Tongue (tissue), 2 donors: ENCODE data around the gene CA5B. TPM values are rescaled to one million over a fixed set of nuclear protein-coding genes. Genes with fewer than 3 reads are reported as not detected.
"Not testable (repeated sequence)": the region's sequence is repeated elsewhere in the genome, so short reads cannot be mapped to it uniquely, and the experiment has no call there.

ENCODE experiments used
- DNase-seq: peaks from one replicate; pipeline ENCODE4 v3.0.0-alpha.2; 2015
- total RNA-seq: library from RNA; depleted of rRNA; stranded (reverse); fragments of >200 nt; gene quantifications from one replicate; pipeline ENCODE4 v1.2.3, GENCODE V29; 2014

CA5B gene
- total RNA-seq, 1 donor from 2014 or later = 8.3 TPM

DNA sequence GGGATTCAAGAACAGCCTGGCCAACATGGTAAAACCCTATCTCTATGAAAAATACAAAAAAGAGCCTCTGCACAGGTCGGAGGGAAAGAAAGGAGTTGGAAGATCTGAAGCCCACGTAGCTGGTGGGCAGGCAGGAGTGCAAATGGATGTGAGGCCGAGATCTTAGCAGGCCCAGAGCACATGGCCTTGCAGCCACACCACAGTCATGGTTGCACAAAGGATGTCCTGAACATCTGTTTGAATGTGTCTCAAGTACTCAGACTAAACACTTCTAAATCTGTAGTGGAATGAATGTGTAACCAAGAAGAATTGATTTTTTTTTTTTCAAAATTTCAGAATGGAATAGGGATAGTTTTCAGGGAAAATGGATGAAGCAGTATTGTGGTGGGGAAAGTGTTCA is 10.8 kb downstream of the CA5B start:
- no peak for DNase-seq

DNA sequence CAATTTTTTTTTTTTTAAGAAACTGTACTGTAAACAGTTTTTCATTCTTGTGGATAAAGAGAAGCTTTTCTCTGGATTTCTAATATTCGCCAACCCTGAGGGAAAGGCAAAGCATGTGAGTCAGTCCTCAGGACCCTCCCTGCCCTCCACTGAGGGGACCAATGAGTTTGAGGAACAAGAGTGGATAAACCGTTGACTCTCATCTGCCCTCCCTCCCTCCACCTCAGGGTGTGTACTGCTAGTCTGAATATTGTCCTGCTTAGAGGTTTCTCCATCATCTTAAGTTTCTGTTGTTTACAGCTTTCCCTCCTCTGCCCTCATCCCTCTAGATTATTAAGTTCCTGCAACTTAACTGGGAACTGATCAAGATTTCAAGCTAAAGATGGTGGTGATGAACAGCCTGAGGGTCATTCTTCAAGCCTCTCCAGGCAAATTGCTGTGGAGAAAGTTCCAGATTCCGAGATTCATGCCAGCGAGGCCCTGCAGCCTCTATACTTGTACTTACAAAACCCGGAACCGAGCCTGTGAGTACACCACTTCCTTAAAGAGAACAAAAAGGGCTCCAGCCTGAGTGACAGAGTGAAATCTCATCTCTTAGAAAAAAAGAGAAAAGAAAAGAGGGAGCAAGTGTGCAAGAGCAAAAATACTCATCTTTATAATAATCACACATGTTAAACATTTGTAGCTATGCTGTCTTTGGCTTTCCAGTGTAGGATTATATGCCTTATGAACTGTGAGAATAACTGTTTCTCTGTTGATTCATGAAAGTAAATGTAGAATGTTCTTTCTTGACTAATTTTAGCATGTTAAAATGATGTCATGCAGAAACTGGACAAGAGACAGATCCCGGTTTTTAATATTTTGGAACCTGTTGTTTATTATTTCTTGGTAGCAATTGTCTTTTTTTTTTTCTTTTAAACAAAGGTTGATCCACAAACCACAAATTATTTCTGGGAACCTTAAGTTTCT is 11.9 kb downstream of the CA5B start:
- DNase-seq = peak; percentile 32

DNA sequence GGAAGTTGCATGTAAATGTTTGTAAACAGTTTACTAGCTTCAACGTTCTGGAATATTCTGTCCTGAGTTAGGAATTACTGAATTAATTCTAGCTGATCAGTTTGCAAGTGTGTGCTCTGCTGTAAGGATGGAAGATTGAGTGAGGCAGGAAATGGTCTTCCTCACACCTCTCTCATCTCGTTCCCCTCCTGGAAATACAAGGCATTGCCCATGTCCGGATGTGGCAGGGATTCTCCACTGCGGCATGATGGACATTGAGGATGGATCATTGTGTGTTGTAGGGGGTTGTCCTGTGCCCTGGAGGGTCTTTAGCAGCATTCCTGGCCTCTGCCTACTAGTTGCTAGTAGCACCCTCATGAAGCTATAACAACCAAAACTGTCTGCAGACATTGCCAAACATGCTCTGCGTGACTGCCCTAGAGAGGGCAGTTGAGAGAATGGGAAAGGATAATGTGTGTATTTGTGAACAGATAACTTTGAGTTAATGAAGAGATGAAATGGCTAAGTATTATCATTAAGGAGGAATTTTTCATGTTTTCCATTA is 12.6 kb downstream of the CA5B start:
- no peak for DNase-seq

DNA sequence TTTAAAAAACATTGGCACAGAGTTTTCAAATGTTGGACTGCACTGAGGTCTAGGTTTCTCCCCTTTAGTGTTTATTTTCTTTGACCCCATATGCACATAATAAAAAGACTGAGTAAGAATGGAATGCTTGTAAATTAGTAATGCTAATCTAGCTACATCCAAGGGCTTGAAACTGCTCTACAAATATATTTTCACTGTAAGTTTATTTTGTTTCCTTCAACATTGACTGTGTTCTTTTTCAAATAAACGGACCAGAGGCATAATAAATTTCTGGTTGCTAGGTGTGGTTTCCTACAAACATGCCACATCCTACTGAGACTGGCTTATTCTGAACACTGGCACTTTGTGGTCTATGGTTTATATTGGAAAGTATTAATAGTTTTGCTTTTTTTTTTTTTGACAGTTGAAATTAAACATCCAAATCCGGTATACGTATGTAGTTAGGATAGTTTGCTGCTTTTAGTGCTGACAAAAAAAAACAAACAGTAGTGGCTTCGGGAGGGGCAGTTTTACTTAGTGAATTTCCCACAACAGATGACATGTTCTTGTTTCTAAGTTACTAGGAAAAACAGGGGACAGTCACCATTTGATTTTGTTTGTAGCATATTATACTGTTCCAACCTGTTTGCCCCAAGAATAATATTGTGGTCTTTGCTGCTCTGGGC is 13.2 kb downstream of the CA5B start:
- DNase-seq = peak; percentile 52

DNA sequence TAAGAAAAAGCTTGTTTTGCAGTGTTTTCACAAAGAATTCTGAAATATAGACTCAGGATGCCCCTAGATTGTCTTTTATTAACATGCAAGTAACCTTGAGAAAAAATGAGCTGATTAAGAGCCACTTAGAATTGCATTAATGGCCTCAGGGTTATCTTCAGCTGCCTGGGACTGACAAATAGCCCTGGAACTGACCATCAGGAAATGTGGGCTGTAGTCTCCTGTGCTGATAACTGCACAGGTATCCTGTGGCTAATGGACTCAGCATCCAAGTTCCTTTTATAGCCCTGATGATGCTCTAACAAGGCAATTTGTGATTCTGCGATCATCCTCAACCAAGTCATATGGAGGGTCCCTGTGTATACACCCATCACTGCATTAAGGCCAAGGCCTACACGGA is 17.0 kb downstream of the CA5B start:
- DNase-seq = no peak

DNA sequence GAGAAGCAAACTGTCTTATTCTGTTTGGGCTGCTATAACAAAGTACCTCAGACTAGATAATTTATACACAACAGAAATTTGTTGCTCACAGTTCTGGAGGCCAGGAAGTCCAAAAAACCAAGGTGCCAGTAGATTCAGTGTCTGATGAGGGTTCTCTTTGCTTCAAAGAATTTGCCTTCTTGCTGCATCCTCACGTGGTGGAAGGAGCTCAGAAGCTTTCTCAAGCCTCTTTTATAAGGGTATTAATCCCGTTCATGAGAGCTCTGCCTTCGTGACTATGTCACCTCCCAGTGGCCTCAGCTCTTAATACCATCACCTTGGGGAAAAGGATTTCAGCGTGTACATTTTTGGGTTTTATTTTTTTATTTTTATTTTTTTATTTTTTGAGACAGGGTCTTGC is 20.1 kb downstream of the CA5B start:
- DNase-seq = no peak

DNA sequence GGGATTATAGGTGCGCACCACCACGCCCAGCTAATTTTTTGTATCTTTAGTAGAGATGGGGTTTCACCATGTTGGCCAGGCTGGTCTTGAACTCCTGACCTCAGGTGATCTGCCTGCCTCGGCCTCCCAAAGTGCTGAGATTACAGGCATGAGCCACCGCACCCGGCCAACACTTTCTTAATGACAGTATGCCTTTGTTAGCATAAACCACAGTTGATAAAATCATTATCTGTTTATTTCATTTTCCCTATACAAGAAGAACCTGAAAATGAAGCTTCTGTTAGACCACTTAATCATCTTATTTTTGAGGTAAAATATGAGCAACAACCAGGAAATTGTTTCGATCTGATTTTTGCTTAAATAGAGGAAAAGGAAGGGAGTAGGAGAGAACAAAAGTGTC is 21.8 kb downstream of the CA5B start:
- not testable (repeated sequence) for DNase-seq

DNA sequence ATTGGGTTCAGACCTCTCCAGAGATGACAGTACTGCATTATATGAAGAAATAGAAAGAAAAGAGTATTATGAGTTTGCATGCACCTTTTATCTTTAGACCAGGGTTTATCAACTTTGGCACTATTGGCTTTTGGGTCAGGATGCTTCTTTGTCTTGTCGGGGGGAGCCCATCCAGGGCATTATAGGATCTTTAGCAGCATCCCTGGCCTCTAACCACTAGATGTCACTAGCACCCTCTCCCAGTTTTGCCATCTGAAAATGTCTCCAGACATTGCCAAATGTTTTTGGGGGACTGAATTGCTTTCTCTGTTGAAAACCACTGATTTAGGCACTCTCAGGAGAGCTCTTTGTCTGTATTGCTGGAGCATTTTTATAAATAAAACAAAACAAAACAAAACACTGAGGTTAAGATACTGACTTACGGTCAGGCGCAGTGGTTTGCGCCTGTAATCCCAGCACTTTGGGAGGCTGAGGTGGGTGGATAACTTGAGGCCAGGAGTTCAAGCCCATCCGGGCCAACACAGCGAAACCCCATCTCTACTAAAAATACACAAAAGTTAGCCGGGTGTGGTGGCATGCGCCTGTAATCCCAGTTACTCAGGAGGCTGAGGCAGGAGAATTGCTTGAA is 23.6 kb downstream of the CA5B start:
- peak; percentile 45 for DNase-seq

DNA sequence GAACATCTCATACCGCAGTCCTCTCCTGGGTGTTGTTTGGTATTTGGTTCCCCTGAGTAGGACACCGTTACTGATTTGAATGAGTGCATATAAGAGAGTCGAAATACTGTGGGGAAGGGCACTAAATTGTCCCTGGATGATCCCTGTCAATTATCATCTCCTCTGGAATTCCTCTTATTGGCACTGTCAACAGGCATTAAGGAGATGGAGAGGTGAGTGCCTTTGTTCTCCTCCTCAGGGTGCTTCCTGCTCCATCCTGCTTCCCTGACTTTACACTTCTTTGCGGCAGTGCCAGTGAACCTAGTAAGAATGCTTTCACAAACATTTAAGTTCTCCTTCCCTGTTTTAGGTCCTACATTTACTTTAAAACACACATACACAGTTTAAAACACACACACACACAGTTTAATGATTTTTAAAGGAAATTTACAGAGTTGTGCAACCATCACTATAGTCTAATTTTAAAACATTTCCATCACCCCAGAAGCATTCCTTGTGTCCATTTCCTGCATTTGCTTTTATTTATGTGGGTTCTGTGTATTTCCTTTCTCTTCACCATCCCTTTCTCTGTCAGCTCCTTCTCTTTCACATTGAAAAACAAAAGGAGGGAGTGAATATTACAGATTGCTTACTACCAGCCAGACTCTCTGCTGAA is 31.4 kb downstream of the CA5B start:
- no peak for DNase-seq

DNA sequence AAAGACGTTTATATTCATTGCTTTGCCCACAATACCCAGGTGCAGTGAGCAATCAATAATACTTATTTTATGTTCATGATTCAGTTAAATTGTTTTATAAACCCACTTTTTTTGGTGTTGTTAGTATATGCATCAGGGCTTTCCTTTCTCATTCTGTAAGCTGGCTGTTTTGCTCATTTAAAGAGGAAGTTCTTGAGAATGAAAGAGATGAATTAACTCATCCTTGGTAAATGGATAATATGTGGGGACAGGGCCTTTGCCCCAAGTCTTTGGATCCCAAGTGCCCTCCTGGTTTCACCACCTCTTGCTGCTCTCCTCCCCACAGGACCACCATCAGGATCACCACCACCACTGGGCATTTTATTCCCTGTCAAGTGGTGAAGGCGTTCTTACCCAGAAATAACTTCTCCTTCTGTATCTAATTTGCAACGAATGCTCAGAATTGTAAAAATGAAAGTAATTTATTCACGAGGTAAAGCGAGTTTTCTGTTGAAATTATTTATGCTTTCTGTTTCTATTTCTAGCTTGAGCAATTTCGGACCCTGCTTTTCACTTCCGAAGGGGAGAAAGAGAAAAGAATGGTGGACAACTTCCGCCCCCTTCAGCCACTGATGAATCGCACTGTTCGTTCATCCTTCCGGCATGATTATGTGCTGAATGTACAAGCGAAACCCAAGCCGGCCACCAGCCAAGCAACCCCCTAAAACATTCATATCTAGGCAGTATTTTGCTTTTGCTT is 44.1 kb downstream of the CA5B start:
- DNase-seq = no peak

DNA sequence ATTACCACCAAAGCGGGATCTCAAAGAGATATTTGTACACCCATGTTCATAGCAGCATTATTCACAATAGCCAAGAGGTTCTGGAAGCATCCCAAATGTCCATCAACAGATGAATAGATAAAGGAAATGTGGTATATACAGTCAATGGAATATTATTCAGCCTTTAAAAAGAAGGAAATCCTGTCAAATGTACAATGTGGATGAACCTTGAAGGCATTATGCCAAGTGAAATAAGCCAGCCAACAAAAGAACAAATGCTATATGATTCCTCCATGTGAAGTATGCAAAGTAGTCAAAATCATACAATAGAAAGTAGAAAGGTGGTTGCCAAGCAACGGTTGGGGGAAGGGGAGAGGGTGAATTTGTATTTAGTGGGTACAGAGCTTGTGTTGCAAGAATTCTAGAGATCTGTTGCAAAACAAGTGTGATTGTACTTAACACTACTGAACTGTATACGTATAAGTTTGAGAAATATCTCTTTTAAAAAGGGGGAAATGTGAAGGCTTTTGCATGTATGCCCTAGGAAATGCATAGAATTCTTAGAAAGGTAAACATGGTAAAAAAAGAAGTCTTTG is 47.2 kb downstream of the CA5B start:
- DNase-seq = no peak

DNA sequence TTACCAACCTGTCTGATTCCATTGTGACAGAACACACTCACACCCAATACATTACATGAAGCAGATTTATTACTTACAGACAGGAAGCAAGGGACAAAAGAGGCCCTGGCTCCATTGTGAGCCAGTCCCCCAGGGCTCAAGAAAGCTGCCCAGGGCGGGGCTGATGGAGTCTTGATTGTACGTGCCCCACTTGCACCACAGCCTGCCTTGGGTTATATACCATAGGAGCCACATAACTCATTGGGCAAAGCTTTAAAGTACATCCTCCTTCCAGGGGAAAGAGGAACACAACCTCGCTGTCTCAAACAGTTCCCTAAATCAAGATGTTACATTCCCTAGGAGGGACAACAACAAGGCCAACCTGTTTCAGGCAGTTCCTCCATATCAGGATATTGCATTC is 48.8 kb downstream of the CA5B start:
- DNase-seq = no peak

DNA sequence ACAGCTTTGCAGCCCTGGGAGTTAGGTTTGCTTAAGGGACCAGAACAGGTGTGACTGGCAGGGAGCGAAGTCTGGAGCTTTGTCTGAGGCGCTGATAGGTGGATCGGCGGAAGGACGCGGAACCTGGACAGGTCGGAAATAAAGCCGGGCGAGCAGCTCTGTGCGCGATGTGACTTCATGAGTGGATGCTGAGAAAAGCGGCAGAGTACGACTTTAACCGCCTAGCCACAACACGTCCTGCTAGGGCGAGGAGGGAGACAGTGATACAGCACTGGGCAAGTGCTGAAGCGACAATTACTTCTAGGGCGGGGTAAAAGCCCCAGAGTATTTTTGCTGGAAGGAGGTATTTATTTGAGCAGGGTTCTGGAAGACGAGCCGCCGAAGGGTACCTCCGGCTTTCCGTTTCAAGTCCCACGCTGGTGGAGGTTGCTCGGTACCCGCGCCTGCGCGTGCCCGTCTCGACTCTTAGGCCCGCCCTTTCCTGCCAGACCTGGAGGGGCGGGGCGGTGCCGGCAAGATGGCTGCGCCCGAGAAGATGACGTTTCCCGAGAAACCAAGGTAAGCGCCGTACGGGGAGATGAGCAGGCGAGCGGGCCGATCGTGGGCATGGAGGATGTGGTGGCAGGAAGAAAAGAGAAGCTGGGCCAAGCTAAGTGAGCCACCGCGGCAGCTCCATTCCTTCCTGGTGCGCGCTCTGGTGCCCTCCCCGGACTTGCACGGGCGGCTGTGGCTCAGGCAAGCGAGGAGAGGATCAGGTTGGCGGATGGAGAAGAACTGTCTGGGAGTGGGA is 52.1 kb downstream of the CA5B start, which contains the start of gene ZRSR2:
ZRSR2 (plus strand) TSS at position 506 of the 790 bp plus-strand sequence; CDS start at position 518, 12 bp downstream.
- peak; percentile 87 for DNase-seq

DNA sequence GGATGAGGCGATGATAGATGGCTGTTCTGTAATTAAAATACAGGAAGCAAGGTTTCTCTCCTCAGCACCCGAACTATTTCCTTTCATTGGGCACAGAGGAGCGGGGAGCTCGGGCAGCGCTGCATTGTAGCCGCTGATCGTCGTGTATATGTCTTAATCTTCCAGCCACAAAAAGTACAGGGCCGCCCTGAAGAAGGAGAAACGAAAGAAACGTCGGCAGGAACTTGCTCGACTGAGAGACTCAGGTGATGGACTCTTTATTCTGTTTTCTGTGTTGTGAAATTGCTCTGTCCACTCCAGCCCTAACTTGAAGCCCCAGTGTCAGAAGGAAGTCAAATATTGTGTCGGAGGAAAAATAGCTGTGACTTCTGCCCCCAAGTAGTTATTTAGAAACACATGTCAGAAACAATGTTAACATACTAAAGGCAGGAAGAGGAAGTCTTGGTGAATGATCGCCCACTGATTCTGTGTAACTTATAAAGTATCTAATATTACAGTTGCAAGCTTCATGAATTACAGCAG is 52.8 kb downstream of the CA5B start:
- DNase-seq = peak; percentile 22

DNA sequence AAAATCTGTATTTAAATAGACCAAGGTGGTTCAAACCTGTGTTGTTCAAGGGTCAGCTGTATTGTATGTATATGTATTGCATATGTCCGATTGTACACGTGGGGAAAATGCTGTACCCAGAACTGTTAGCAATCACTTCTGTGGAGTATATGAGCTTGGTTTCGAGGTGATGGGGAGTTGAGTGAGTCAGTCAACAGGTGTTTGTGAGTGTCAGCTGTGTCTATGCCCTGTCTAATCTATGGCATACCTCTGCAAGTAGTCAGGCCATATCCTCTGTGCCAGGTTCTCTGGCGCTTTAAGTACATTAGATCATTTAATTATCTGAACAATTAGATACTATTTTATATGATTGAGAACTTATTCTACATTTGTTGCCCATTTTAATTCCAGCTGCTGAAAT is 59.6 kb downstream of the CA5B start:
- DNase-seq = no peak

DNA sequence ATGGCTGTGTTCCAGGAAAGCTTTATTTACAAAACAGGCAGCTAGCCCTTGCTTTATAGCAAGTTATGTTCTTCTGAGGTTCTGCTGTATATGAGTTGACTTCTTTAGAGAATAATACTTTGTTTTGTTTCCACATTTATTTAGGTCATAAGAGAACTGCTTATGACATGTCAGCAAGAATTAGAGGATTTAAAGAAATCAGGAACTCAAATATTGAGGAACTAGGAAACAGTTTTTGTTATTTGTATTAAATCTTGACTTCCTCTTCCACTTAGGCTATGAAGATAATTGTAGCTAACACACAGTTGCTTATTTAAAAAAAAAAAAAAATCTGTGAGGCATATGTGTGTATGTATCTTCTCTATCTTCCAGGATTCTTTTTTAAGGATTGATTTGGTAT is 66.5 kb downstream of the CA5B start:
- DNase-seq = no peak

DNA sequence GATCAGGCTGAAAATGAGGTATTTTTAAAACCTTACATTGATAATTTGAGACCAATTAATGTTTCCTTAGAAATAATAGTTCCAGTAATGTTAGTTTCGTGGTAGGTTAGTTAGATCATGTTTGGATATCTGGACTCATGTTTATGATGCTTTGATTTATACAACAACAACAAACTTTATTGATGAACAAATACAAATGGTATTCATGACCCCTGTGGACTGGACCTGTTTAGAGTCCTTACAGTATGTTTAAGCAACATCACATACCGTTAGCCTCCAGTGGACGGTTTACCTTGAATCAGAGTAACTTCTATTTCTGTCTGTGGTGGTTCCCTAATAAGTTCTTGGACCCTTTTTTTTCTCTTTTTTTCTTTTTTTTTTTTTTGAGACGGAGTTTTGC is 70.2 kb downstream of the CA5B start:
- no peak for DNase-seq

DNA sequence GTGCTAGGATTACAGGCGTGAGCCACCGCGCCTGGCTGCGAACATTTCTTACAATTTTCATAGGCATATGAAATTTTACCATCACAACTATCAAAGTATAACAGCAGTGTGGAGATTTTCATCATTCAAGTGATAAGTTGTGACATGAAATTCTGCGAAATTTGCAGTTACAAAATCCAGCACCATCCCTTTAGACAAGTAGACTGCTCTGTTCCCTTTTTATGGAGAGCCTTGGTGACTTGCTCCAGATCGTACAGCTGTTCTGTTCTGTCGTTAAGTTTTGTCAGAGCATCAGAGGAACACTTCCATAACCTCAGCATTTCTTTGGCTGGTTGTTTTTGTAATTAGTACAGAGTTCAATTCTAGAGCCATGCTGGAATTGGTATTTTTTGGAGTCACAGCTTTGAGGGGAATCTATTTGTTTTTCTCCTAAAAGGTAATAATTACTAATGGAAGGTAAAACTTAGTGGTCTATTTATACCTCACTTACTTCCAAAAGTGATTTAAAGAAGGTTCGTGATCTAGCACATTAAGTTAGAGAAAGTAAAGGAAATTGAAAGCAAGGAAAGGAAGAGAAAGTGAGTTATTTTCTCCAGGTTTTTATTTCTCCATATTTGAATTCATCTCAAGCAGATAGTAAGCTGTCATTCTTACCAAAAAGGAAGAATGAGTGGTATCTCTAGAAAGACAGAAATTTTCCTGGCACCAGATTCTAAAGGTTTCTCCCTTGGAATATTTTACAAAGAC is 74.3 kb downstream of the CA5B start:
- no peak for DNase-seq

DNA sequence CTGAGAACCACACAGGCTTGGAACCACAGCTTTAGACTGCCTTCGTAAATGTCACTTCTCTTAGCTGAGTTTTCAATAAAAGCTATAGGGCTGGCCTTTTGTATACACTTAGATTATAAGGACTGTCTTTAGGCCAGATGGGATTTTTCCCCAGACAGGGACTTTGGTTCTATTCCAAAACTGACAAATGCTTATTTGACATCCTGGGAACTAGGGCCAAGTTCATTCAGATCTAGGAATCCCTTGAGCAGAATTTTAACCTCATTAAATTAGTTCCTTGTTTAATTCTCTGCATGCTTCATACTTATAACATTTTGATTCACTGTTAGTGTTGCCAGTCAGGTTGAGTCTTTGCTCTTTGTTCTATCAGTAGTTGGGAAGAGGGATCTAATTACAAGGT is 75.3 kb downstream of the CA5B start:
- DNase-seq = no peak
